Transverse colon (tissue), 4 donors: ENCODE data around the gene PHACTR2.
A peak's percentile ranks its signal among the peaks of the same experiment; 100 is the strongest.

ENCODE experiments used
- CTCF ChIP-seq, 5 experiments: fragments of 200-600 bp in 3 of 5; fragments of 450-650 bp in 2 of 5; sonication (generic) in 3 of 5; IDR thresholded peaks; 1 replicate in 2 of 5; 2 replicates in 3 of 5; pipeline ENCODE4 v1.5.1; 2016 to 2017; ENCODE audit warnings: antibody characterized with exemption in 5 of 5, inconsistent platforms in 3 of 5, mild to moderate bottlenecking in 2 of 5, moderate library complexity in 1 of 5
- POLR2A ChIP-seq: fragments of 450-650 bp; IDR thresholded peaks from one replicate; pipeline ENCODE4 v1.6.1; 2016; ENCODE audit warnings: antibody characterized with exemption, mild to moderate bottlenecking, moderate library complexity
- POLR2AphosphoS5 ChIP-seq, 3 donors: sonication (generic); formaldehyde crosslinking; IDR thresholded peaks; one replicate each; pipeline ENCODE4 v1.6.1; 2016; ENCODE audit warnings: antibody characterized with exemption in 3 of 3

DNA sequence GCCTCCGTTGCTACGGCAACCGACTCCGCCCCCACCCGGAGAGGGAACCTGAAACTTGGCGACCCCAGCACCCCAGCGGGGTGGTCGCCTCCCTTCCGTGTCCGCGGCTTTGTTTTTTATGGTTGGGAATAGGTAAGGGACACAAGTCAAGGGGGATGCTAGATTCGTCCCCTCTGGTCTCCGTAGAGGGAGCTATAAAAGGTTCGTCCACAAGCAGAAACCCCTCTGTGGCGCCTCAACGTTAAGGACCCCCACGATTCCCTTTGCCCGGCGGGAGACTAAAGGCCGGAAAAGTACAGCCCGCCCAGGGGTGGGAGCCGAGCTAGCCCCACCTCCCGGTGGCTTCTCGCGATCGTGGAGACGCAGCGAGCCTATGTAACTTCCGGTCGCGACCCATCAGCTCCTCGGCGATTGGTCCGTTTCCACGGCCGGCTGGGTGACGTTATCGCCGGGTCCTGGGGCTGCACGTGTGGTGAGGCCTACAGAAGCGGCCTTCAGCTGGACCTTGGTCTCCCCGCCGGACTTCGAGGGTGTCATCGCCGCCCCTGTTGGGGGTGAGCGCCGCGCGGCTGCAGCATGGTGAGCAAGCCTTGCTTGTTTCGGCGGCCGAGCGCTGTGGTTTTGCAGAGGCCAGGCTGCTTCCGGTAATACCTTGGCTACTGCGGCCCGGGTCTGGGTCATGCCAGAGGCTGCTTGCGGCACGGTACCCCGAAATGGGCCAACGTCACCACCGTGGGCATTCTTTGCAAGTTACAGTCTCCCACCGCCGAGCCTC, 165.3 kb downstream of the PHACTR2 start, which contains the start of gene LTV1:
- peak in 1 of 5 experiments; percentile 3 for TF ChIP-seq CTCF (IDR thresholded peaks at IDR 0.05)
- peak; percentile 74 for TF ChIP-seq POLR2A
- TF ChIP-seq POLR2AphosphoS5 (IDR thresholded peaks at IDR 0.05): peak; percentile 47 to 81 (median 77)
